ENCODE measurements around the gene ATP10A.

ATP10A gene, protein sequence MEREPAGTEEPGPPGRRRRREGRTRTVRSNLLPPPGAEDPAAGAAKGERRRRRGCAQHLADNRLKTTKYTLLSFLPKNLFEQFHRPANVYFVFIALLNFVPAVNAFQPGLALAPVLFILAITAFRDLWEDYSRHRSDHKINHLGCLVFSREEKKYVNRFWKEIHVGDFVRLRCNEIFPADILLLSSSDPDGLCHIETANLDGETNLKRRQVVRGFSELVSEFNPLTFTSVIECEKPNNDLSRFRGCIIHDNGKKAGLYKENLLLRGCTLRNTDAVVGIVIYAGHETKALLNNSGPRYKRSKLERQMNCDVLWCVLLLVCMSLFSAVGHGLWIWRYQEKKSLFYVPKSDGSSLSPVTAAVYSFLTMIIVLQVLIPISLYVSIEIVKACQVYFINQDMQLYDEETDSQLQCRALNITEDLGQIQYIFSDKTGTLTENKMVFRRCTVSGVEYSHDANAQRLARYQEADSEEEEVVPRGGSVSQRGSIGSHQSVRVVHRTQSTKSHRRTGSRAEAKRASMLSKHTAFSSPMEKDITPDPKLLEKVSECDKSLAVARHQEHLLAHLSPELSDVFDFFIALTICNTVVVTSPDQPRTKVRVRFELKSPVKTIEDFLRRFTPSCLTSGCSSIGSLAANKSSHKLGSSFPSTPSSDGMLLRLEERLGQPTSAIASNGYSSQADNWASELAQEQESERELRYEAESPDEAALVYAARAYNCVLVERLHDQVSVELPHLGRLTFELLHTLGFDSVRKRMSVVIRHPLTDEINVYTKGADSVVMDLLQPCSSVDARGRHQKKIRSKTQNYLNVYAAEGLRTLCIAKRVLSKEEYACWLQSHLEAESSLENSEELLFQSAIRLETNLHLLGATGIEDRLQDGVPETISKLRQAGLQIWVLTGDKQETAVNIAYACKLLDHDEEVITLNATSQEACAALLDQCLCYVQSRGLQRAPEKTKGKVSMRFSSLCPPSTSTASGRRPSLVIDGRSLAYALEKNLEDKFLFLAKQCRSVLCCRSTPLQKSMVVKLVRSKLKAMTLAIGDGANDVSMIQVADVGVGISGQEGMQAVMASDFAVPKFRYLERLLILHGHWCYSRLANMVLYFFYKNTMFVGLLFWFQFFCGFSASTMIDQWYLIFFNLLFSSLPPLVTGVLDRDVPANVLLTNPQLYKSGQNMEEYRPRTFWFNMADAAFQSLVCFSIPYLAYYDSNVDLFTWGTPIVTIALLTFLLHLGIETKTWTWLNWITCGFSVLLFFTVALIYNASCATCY (N-terminal part only)

DNA sequence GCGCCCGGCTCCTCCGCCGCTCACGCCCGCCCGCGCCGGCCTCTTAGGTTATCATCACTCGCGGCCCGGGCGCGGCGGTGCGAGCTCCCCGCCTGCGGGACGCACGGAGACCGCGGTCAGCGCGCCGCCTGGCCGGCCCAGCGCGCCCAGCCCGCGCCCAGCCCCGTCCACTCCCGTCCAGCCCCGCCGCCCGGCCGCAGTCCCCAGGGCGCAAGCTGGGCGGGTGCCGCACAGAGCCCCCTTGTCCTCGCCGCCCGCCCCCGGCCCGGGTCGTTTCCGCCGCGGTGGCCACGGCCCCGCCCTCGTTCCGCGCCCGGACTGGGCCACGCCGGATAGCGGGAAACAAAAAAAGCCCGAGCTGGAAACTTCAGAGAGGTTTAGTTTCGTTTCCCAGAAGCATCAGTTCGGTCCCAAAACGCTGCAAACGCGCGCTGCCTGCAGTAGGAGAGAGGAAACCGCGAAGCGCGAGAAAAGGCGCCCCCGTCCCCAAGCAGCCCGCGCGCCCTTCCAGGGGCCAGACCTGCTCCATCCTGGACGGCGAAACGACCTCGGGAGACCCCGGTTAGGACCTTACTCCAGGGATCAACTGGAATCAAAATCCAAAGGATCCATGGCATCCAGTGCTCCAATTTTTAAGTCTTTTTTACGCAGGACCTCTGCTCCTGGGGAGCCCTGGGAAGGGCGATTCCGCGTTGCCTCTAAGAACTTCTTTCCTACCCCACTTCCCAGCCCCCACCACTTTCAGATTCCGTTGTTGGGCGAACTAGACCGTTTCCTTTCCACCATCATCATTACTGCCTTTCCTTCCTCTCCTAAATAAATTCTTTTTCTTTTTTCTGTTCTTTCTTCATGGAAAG, at the start of gene ATP10A:
Gene ATP10A (minus strand): TSS at position 217 of the 857 bp plus-strand sequence. CDS start 231 bp downstream, outside the sequence.
- DNase-seq: no peak

DNA sequence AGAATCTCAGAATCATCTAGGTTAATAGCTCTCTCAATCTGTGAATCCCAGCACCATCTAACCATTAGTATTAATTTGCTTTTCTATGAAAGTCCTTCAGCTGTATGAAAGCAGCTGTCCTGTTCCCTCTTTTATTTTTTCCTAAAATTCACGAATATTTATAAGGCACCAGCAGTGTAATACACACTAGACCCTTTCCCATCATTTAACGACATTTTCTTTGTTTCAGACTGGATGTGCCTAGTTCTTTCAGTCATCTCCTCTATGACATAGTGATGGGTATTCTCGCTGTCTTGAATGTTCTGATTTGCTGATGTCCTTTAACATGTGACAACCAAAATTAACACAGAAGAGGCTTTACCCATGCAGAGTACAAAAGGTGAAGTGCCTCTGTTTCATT, 48.9 kb upstream of the ATP10A start:
- DNase-seq: no peak

DNA sequence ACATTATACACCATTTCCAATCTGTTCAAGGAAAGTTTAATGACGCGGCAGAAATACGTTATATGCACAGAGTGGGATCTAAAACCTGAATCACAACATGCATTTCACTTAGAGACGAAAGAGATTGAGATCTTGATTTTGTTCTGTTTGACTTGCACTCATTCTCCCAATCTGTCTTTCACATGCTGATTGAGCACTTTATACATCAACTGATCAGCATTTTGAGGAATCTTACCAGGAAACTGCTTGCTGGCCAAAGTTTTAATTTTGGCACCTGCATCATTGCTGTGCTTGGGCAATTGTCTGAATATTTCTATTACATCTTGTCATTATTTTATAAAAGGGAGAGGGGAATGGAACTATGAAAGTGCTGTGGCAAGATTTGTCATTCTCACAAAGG, 47.7 kb upstream of the ATP10A start:
- DNase-seq: no peak

DNA sequence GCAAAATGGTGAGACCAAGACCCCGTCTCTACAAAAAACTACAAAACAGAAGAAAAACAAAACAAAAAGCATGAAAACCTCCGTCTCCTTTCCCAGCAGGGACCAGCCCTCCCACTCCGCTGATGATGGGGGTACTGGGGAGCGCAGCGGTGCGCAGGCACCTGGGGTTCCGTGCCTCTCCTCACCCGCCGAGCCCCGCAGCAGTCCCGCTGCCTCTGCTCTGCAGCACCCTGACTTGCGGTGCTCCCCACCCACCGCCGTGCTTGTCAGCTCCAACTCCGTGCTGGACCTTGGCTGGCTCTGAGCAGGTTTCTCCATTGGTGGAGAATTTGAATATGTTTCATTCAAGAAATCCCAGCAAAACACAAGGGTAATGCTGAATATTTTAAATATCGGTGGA, 46.7 kb upstream of the ATP10A start:
- no peak for DNase-seq

DNA sequence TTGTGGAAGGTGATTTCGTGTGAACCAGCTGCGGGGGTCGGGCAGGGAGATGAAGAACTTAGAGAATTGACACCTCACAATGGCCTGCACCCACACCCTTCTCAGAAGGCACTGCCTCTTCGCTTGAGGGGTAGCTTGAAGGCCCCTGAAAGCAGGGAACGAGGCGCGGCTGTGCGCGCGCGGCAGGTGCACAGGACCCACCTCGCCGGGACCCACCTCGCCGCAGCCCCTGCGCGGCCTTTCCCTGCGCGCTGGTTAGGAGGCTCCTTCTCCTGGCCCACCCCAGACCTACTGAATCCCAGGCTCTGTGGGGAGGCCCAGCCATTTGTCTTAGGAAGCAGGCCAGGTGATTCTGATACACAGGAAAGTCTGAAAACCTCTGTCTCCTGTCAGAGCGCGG, 46.2 kb upstream of the ATP10A start:
- DNase-seq: no peak

DNA sequence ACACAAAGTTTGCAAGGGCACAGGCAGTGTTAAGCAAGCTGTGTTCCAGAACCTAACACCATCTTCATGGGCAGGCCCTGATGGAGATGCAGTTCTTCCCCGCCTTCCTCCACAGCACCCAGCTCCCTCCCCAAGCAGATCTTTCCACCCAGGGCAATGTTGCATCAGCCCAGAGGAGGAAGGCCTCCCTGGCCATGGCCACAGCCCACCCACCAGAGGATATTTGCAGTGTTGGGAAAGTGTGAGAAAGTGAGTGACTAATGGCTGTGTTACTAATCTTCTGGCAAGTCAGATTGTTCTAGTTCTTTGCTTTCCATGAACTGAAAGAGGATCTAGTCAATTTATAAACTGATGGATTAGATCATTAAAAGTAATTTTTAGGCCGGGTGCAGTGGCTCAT, 42.0 kb upstream of the ATP10A start:
- DNase-seq: no peak

DNA sequence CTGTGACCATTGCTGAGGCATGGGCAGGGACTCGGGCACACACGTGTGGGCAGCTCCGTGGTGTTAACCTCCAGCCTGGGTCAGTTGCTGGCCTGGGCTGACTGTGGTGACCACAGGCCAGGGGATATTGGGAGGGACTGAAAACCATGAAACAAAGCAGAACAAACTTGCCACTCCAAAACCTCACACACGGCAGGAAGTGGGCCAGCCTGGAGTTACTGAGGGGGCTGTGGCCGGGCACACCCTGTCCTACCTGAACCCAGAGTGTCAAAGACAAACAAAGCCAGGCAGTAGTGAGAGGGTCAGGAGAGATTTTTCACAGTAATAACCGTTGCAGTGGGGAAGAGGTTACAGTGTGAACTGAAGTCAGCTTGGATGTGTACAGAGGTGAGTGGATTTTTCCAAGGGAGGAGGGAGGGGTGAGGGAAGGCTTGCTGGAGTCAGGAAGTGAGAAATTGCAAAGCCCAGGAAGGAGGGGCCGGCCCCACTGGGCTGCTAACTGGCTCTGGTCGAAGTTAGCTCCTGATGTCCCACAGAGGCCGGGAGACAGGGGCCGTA, 40.0 kb upstream of the ATP10A start:
- DNase-seq: no peak

DNA sequence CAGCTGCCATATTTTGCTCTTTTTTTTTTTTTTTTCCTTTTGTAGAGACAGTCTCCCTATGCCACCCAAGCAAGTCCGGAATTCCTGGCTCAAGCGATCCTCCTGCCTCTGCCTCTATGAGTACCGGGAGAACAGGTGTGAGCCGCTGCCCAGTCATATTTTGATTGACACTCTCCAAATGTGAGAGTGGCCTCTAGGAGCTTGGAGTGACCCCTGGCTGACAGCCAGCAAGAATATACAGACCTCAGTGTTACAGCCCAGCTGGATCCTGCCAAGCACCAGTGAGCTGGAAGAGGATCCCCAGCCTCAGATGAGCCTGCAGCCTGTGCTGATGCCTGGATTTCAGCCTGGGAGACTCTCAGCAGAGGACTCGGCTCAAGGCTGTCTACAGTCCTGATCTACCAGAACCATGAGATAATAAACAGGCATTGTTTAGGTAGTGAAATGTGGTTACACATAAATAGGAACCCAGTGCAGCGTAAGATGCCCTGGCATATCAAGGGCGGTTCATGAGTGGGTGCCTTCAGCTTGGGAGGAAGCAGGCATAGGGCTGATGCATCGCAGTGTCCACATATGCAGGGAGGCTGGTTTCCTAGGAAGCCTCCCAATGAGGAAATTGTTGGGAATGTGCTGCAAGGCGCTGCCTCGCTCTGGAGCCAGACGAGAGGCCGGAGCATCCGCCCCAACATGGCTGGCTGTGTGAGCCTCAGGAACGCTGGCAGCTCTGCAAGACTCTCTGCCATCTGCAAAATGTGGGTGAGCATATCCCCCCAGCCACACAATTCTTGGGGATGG, 38.9 kb upstream of the ATP10A start:
- DNase-seq: no peak

DNA sequence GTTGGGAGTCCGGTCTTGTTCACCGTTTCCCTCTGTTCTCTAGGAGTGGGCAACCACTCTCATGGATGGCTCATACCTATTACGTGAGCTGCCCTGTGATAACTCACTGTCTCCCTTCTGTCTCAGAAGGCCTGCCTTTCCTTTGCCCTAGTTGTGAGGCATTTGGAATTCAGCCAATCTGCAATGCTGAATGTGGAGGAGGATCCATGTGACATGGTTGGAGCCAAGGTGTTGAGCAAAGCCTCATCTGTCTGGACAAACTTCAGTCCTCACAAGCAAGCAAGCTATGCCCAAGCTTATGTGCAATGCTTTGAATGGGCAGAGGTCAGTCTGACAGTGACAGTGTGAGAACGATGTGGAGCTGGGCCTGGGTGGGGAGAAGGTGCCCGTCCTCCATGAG, 37.8 kb upstream of the ATP10A start:
- no peak for DNase-seq

DNA sequence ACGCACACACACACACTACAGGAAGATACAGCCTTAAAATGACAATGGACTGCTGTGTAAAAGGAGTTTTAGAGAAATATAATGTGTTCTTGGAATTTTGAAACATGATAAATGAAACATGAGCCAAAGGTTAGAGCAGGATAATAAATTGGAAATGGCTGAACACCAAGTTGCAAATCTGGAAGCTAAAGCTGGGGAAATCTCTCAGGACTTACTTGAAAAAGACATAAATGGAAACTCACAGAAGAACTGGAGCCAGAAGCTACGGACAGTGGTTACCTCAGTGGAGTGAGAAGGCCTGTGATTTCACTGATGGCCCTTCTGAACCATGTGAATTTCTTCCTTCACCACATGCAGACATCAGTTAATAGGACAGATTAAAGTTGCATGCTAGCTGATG, 37.3 kb upstream of the ATP10A start:
- no peak for DNase-seq

DNA sequence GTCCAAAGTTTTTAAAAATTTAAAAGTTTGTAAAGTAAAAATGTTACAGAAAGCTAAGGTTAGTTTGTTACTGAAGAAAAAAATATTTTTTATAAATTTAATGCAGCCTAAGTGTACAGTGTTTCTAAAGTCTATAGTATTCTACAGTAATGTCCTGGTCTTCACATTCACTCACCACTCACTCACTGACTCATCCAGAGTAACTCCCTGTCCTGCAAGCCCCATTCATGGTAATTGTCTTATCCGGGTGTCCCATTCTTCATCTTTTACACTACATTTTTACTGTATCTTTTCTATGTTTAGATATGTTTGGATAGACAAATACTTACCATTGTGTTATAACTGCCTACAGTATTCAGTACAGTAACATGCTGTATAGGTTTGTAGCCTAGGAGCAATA, 36.7 kb upstream of the ATP10A start:
- DNase-seq: no peak

DNA sequence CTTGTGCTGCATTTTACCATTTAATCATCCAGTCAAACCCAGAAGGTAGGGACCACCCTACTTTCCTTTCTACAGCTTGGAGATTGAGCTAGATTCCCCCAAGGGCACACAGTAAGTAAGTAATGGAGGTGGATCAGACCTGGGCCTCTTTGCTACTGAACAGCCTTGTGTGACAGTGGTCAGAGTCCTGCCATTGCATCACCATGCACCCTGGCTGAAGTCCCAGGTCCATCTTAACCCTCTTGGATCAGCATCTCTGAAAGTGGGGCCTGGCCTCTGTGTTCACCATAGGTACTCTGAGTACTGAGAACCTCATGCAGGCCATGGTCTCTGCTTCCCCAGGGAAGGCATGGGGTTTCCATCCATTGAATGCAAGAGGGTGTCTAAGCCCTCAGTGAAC, 34.5 kb upstream of the ATP10A start:
- no peak for DNase-seq

DNA sequence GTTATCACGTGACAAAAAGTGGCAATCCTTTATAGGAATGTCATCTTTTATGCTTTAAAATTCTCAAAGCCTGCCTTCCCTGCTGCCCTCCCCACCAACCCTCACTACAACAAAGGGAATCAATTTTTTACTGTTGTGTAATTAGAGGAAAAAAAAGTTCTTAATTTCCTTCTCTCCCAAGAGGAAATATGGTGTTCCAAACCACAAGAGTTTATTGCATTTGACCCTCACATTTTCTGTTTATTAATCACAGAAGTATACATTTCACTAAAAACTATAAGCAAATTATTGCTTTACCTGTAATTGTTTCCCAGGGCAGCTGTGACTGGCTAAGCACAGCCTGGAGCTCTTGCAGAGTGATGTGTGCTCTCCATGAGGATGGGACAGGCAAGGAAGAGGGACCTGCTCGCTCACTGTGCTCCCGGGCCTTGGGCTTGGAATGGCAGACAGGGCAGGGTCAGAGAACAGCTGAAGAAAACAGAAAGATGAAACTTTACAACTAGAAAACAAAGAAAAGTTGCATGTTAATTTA, 31.3 kb upstream of the ATP10A start:
- DNase-seq: no peak

DNA sequence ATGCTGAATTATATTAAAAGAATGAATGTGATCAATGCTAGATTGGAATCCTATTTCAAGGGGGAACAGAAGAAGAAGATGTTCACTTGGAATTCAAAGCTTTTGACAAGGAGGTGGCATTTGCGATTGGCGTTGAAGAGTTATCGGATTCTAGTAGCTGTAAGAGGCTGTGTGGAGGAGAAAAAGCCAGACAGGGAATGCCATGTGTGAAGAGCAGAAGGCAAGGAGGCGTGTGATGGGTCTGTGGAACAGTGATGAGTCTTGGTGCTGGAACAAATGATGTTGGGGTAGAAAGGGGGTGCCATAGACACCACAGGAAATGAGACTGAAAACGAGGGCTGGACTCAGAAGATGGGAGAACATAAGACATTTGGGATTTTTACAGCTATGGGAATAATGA, 30.5 kb upstream of the ATP10A start:
- DNase-seq: no peak

DNA sequence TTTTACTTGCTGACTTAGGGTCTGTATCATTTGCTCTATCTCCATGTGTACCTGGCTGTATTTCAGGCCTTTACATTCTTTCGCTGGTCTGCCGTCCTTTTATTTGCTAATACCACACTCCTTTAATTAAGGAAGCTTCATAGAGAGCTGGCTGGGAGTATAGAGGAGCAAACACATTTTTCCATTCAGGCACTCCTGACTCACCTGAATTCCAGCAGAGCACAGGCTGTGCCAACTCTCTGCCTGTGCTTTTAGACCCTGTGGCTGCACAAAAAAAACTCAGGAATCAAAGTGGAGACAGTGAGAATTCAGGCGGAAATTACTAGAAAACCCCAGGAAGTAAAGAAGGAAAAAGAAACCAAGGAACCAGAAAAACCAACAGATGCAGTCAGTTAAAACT, 29.0 kb upstream of the ATP10A start:
- DNase-seq: no peak

DNA sequence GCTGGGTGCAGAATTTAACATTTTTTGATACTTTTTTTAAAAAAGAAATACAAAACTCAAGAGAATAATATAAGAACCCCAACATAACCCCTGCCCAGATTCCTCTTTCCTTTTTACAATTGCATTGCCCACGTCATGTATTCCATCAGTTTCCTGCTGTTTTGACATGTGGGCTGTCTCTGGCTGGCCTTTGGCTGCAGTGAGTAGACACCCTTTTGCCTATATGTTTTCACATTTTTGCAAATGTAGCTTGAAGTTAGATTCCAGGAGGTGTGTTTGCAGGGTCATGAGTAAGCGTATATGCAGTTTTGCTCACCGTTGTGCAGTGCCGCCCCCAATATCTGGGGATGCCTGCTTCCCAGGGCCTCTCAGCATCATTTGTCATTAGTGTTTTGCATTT, 28.0 kb upstream of the ATP10A start:
- no peak for DNase-seq

DNA sequence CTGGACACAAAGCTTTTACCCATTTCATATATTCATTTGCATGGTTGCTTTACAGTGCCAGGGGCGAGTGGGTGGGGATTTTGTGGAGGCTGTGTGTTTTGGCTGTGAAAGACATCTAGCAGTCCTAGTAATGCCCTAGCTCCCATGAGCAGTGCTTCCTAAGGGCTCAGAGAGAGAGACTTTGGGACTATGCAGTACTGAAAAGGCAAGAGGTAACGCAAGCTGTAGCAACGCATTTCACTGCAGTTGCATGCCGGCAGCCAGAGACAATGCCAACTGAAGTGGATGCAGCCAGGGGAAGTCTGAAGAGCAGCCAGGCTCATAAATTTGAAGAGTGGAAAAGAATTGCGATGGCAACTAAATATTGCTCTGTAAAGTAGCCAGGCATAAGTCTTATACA, 27.4 kb upstream of the ATP10A start:
- DNase-seq: no peak

DNA sequence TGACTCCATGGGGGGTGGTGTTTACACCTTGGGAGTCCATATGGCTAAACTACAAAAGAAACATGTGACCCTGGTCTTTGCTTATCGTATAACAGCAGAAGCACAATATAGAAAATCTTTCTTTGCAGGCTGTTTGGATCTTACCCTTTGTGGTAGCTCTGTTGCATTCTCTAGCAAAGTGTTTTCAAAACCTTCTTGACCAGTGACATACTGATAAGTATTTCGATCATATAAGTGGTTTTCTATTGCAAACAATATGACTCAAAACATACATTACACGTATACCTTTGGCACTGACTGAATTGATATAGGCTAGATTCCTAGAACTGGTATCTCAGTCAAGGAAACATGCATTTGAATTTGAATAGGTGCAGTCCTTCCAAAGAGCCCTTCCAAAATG, 24.7 kb upstream of the ATP10A start:
- DNase-seq: no peak

DNA sequence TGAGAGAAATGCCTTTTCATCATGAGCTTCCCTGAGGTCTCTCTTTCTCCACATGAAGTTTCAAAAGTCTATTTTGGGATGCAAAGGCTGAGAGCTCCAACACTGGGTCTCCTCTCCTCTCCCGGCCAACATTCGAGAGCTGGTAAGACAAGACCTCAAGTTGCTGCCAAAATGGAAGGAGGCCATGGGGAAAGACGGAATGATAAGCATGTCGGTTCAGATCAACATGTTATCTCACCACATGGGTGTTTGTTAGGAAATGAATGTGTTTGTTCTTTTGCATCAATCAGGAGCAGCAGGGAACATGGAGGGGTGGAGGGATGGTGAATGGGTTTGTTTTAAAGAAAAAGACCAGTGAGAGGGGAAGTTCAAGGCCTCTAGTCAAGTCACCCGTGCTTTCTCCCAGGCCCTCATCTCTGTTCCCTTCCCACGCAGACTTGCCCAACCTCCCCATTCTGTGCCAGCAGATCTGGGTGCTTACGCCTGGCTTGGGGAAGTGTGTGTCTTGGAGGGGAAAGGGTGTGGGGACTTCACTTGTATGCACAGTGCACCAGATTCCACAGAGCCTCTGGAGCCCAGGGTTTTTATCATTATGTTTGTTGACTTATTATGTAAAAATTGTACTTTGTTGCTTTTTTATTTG, 23.5 kb upstream of the ATP10A start:
- no peak for DNase-seq

DNA sequence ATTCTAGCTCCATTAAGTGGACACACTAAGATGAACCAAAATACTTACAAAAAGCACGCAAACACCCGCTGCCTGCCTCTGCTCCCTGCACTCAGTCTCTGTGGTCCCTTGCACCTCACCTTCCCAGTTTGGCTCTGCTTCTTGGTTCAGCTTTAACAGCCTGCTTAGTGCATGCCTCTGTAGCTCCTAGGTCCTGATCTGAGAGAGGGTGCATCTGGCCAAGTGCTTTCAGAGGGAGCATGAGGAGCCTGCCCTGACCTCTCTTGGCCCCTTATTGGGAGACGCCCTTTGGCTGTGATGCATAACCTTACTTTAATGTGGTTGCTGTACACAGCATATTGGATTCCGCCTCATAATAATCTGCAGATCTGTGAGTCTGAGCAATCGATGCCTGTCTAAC, 21.2 kb upstream of the ATP10A start:
- no peak for DNase-seq
